ENCODE measurements around the gene POTEI.
"Not testable (repeated sequence)": the region's sequence is repeated elsewhere in the genome, so short reads cannot be mapped to it uniquely, and the experiment has no call there.

POTEI gene

GRCh38 chr2:130491073-130491472 lies 18.1 kb downstream of the POTEI start:
- DNase-seq (ENCODE audit: extremely low read depth in 1 of 2, low read depth in 1 of 2) = not testable (repeated sequence)

GRCh38 chr2:130455413-130455812 lies 53.7 kb downstream of the POTEI start:
- not testable (repeated sequence) for DNase-seq (ENCODE audit: extremely low read depth in 1 of 2, low read depth in 1 of 2)

- DNase-seq (ENCODE audit: extremely low read depth in 1 of 2, low read depth in 1 of 2) = not testable (repeated sequence)
Measured at GRCh38 chr2:130454712-130455083, 54.4 kb downstream of the POTEI start.

DNA sequence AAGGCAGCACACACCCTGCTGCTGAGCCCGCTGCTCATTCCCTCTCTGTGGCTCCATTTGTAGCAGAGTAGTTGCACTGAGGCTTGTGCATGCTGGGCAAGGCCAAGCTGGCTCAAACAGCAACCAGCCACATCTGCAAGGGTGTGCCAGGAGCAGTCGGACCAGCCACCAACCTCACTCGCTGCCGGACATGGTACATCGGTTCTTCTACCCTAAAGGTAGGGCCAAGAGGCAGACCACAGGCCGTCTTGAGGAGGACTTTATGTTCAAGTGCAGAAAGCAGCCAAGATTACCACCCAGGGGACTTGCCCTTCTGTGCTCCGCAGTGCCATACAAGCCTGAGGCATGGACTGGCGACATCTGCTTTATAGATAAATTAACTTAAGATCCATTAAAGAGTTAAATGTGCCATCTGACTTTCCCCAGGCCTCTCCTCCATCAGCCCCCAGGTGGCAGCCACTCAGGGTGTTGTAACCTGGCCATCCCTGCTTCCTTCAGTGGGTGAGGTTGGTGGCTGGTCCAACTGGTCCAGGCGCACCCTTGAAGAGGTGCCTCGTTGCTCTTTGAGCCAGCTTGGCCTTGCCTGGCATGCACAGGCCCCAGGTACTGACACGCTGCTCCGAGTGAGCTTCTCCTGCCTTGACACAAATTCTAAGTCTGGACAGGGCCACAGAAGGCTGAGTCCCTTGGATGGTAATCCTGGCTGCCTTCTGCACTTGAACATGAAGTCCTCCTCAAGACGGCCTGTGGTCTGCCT lies 55.0 kb downstream of the POTEI start:
- DNase-seq (ENCODE audit: extremely low read depth in 1 of 2, low read depth in 1 of 2) = not testable (repeated sequence)

- not testable (repeated sequence) for DNase-seq (ENCODE audit: extremely low read depth in 1 of 2, low read depth in 1 of 2)
Measured at GRCh38 chr2:130452897-130453296, 56.2 kb downstream of the POTEI start.

DNA sequence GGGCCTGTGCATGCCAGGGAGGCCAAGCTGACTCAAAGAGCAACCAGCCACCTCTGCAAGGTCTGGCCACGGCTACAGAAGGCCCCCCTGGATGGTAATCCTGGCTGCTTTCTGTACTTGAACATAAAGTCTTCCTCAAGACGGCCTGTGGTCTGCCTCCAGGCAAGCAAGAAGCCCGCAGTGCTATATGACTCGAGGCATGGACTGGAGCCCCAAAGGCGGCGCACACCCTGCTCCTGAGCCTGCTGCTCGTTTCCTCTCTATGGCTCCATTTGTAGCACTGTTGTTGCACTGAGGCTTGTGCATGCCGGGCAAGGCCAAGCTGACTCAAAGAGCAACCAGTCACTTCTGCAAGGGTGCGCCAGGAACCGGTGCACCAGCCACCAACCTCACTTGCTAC lies 57.3 kb downstream of the POTEI start:
- DNase-seq (ENCODE audit: extremely low read depth in 1 of 2, low read depth in 1 of 2) = not testable (repeated sequence)

DNA sequence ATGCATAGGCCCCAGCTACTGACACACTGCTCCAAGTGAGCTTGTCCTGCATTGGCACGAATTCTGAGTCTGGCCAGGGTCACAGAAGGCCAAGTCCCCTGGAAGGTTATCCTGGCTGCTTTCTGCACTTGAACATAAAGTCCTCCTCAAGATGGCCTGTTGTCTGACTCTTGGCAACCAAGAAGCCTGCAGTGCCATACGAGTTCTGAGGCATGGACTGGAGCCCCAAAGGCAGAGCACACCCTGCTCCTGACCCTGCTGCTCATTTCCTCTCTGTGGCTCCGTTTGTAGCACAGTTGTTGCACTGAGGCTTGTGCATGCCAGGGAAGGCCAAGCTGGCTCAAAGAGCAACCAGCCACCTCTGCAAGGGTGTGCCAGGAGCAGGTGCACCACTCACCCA lies 57.9 kb downstream of the POTEI start:
- not testable (repeated sequence) for DNase-seq (ENCODE audit: extremely low read depth in 1 of 2, low read depth in 1 of 2)

- DNase-seq (ENCODE audit: extremely low read depth in 1 of 2, low read depth in 1 of 2) = not testable (repeated sequence)
Measured at GRCh38 chr2:130450366-130450765, 58.8 kb downstream of the POTEI start.

DNA sequence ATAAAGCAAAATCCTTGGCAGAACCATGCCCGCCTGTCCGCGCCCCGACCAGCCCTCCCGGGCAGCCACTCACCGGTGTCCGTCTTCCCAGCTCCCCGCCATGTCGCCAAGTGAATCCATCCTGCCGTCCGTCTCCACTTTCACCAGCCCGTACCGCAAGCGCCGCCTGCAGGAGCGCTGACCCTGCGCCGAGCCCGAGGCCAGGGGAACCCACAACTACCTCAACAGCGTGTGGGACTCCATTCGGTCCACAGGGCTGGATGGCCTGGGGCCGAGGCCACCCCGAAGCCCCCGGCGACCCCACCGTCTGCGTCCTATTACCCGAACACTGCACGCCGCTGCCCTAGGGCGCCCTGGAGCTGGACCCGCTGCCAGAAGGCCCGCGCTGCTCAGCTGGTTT lies 81.5 kb downstream of the POTEI start:
- DNase-seq (ENCODE audit: extremely low read depth in 1 of 2, low read depth in 1 of 2) = not testable (repeated sequence)

DNA sequence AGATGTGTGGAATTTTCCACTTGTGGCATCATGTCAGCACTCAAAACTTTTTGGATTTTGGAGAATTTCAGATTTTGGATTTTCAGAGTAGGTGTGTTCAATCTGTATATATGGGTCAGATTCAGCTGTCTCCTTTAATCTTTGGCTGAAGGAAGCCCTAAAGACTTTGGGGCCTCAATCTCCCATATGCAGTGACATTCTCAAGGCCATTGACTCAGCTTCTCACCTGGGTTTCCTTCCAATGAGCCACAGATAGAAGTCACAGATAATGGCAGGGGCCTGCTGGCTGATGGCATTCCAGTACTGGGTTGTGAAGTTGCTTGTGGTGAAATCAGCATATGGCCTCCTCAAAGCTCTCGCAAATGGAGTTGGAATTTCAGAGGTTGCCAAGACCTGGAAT lies 90.3 kb downstream of the POTEI start:
- DNase-seq (ENCODE audit: extremely low read depth in 1 of 2, low read depth in 1 of 2) = not testable (repeated sequence)

GRCh38 chr2:130416693-130417092 lies 92.4 kb downstream of the POTEI start:
- DNase-seq (ENCODE audit: extremely low read depth in 1 of 2, low read depth in 1 of 2) = not testable (repeated sequence)

Data from stimulated activated CD8-positive, alpha-beta memory T cell treated with anti-CD3 and anti-CD28 coated beads, Interleukin-7, amount 100 ng/mL, for 48 hours (primary cell).